ENCODE data around the gene LHX4.

LHX4 gene

GRCh38 chr1:180256341-180257027 lies 26.4 kb downstream of the LHX4 start:
- no peak for DNase-seq (ENCODE audit: low read depth in 2 of 2, low spot score in 1 of 2)

GRCh38 chr1:180257028-180257386 lies 26.9 kb downstream of the LHX4 start:
- no peak for DNase-seq (ENCODE audit: low read depth in 2 of 2, low spot score in 1 of 2)

GRCh38 chr1:180257486-180257885 lies 27.4 kb downstream of the LHX4 start:
- no peak for DNase-seq (ENCODE audit: low read depth in 2 of 2, low spot score in 1 of 2)

GRCh38 chr1:180258290-180258689 lies 28.2 kb downstream of the LHX4 start:
- DNase-seq (ENCODE audit: low read depth in 2 of 2, low spot score in 1 of 2): no peak

- no peak for DNase-seq (ENCODE audit: low read depth in 2 of 2, low spot score in 1 of 2)
Measured at GRCh38 chr1:180258935-180259334, 28.9 kb downstream of the LHX4 start.

DNA sequence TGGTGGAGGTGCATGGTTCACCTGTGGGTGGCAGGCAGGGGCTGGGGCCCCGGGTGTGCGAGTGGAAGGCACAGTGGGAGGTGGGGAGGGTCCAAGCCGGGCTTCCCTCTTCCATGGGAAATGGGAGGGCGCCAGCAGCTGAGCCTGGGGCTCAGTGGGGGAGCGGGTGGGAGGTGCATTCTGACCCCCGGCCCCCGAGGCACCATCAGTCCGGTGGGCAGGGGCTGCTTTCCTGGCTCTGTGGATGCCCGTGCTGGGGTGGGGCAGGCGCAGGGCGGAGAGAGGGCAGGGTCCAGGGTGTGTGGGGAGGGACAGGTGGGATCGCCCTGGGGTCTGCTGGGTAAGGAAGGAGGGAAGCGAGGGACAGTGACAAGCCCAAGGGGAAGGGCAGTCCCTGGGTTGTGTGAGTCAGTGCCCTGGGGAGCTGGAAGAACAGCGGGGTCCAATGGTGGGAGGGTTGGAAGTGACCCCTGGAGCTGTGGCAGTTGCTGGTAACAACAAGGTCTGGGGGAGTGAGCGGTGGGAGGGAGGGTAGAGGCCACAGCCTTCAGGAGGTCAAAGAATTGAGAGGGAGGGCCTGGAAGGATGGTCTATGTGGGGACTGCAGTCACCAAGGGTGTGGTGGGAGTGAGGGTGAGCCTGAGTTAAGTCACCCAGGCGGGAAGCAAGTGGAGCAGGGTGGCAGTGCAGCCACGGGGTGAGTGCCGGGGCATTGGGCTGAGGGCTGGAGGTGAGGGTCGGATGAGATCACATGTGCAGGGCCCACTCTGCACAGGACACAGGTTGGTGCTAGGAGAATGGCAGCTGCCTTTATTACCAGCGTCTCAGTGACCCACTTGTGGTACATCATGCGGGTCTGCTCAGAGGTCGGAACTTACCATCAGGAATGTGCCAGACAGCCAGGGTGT lies 29.6 kb downstream of the LHX4 start:
- no peak for DNase-seq (ENCODE audit: low read depth in 2 of 2, low spot score in 1 of 2)

DNA sequence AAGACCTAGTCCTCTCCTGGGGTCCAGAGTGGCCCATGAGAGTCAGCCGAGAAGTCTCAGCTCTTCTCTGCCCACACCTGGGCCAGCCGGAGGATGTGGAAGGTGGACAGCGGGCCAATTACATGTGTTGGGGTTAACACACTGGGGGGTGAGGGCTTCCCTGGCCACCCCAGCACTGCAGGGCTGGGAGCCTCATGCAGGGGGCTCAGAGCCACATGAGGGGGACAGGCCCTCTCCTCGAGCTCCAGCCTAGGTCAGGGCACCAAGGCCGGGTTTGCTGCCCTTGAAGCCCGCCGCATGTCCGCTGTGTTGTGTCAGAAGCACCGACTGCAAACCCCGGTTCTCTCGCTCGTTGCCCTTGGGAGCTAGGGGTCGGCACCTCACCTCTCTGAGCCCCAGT lies 30.5 kb downstream of the LHX4 start:
- no peak for DNase-seq (ENCODE audit: low read depth in 2 of 2, low spot score in 1 of 2)

GRCh38 chr1:180261030-180261429 lies 31.0 kb downstream of the LHX4 start:
- DNase-seq (ENCODE audit: low read depth in 2 of 2, low spot score in 1 of 2): no peak

DNA sequence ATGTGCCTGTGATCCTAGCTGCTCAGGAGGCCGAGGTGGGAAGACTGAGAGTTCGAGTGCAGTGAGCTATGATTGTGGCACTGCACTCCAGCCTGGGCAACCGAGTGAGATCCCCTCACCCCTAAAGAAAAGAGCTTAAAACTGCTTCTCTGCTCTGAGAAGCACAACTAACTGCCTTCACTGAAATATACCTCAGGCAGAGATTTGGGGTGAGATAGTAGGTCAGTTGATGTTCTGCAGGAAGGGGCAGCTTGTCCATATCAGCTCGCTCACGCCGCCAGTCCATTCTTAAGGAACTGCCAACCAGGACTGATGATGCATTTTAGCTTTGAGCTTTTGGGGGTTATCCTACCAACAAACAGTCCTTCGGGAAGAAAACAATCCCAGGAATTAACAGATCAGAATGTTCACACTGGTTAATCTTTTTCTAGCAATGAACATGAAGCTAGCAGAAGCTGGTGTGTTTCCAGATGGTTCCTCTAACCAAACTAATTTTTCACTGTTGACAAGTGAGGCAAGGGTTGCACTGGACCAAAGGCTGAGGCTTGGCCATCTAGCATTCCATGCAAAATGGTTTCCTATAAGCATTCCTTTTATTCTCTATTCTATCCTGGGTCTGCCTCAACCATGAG lies 31.6 kb downstream of the LHX4 start:
- DNase-seq (ENCODE audit: low read depth in 2 of 2, low spot score in 1 of 2): no peak

- no peak for DNase-seq (ENCODE audit: low read depth in 2 of 2, low spot score in 1 of 2)
Measured at GRCh38 chr1:180262628-180263488, 32.8 kb downstream of the LHX4 start.

DNA sequence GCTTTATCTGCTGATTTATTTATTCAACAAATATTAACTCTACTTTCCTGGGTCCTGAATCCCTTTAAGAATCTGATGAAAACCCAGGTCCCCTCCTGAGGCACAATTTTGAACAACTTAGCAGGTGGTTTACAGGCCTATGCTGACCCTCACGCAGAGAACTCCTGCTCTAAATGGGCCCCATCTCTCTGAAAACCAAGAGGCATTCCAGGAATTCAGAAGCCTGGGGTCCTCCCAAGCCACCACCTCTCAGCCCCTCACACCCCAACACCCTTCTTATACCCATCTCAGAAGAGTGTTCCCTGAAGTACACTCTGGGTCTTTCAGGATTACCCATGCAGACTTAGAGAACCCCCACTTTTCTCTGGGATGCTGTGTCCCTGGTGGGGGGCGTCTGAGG lies 34.5 kb downstream of the LHX4 start:
- no peak for DNase-seq (ENCODE audit: low read depth in 2 of 2, low spot score in 1 of 2)

DNA sequence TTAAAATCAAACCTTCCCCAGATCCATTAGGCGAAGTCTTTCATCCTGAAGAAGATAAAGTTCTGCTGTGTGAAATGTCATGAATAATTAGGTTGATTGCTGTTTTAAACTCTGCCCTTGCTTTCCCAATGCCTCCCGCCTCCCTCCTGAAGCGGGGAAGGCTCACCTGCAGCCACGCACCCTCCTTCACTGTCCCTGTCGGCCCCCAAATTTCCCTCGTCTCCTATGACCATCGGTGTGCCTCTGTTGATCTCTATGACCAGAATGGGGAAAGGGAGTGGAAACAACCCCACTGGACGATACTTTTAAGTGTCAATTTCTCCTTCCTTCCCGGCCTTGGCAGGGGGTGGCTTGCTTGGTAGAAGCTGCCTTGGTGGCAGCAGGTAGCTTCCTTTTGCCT lies 35.1 kb downstream of the LHX4 start:
- DNase-seq (ENCODE audit: low read depth in 2 of 2, low spot score in 1 of 2): no peak

DNA sequence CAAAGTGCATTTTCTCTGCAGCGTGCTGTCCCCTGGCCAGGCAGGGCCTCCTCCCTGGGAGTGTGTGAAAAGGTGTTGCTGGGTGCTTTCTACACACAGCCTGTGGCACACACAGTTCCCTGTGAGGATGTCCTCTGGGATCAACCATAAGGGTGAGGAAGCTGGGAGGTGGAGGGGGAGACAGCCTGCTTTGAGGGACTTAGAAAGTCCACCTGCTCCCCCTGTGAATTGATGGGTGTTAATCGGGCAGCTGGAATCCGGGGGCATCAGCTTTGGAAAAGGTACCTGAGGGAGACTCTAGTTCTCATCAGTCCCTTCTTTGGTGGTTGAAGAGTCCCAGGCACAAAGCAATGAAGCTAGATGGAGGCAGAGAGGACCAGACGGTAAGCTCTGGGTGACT lies 35.8 kb downstream of the LHX4 start:
- DNase-seq (ENCODE audit: low read depth in 2 of 2, low spot score in 1 of 2): no peak

- no peak for DNase-seq (ENCODE audit: low read depth in 2 of 2, low spot score in 1 of 2)
Measured at GRCh38 chr1:180266275-180267210, 36.5 kb downstream of the LHX4 start.

DNA sequence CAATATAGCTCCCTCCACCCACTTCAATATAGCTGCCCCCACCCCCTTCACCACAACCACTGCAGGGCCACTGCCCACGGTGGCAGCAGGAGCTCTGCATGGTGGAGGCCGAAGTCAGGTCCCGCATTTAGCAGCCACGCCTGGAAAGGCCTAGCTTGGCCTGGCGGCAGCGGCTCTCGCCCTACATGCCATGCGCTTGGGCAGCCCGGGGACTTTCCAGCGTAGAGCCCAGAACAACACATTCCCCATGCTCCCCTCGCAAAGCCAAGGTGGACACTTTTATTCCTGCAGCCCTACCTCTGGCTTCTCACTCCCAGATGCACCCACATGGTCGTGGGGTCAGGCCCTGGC lies 37.1 kb downstream of the LHX4 start:
- DNase-seq (ENCODE audit: low read depth in 2 of 2, low spot score in 1 of 2): no peak

- DNase-seq (ENCODE audit: low read depth in 2 of 2, low spot score in 1 of 2): no peak
Measured at GRCh38 chr1:180267761-180268555, 37.9 kb downstream of the LHX4 start.

GRCh38 chr1:180268556-180269075 lies 38.6 kb downstream of the LHX4 start:
- DNase-seq (ENCODE audit: low read depth in 2 of 2, low spot score in 1 of 2): no peak

DNA sequence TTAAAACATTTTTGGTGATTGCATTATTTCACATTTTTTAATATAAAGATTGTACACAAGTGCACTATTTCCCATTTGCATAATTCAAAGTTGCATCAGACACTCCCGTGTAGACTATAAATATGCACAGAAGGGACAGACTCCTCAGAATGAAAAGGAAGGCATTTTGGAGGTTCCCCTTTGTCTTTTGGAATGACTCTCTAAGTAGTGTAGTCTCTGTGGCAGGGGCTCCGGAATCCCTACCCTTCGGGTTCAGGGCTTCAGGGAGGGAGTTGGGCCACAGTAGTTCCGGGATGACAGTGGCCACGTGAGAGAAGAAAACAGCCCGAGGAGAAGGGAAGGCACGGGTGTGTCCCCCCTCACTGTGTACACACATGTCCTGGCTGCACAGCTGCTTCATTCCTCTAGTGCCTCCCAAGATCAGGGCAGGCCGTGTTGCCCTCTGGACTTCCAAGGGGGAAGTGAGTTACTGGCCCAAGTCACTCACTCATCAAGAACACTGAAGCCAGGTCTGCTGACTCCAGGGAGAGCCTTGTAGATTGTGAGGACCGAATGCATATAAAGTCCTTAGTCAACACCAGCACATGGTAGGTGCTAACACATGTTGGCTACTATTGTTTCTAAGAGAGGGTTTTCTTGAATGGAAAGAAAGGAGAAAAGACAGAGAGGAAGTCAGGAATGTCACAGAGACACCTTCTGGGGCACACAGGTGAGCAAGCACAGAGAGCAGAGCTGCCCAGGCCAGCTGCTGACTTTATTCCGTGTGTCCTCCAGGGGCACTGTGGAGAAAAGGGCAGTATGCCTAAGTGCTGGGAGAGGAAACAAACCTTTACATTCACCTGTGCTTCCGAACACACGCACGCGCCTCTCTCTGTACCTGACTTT lies 39.8 kb downstream of the LHX4 start:
- DNase-seq (ENCODE audit: low read depth in 2 of 2, low spot score in 1 of 2): no peak

Data from stimulated activated CD8-positive, alpha-beta memory T cell treated with anti-CD3 and anti-CD28 coated beads, Interleukin-4, amount 100 ng/mL, for 1 hour (primary cell).